ENCODE results near the gene CROCC.

- TF ChIP-seq POLR2A (IDR thresholded peaks at IDR 0.05; ENCODE audit: low read length), result no peak
- no peak for TF ChIP-seq GATA1 (IDR thresholded peaks at IDR 0.05; ENCODE audit: low read depth, low read length)
Observed at GRCh38 chr1:16986962-16987361, 65.2 kb downstream of the CROCC start.

Measured in erythroblast (primary cell).